ENCODE measurements around the gene PRELID3B.
"Not testable (repeated sequence)": the region's sequence is repeated elsewhere in the genome, so short reads cannot be mapped to it uniquely, and the experiment has no call there.

PRELID3B gene

GRCh38 chr20:59048681-59049030, 6.1 kb upstream of the PRELID3B start:
- DNase-seq (ENCODE audit: low read depth in 2 of 2): no peak

- DNase-seq (ENCODE audit: low read depth in 2 of 2): no peak
Measured at GRCh38 chr20:59047938-59048680, 5.5 kb upstream of the PRELID3B start.

GRCh38 chr20:59046862-59047261, 4.3 kb upstream of the PRELID3B start:
- DNase-seq (ENCODE audit: low read depth in 2 of 2): no peak

- DNase-seq (ENCODE audit: low read depth in 2 of 2): no peak
Measured at GRCh38 chr20:59044796-59045195, 2.2 kb upstream of the PRELID3B start.

- no peak for DNase-seq (ENCODE audit: low read depth in 2 of 2)
Measured at GRCh38 chr20:59044295-59044694, 1.7 kb upstream of the PRELID3B start.

GRCh38 chr20:59043698-59044097, 1.1 kb upstream of the PRELID3B start:
- no peak for DNase-seq (ENCODE audit: low read depth in 2 of 2)

GRCh38 chr20:59042796-59043631, 428 bp upstream of the PRELID3B start:
- DNase-seq (ENCODE audit: low read depth in 2 of 2): peak; percentile 86 to 89

GRCh38 chr20:59041487-59041886, 1.1 kb downstream of the PRELID3B start:
- DNase-seq (ENCODE audit: low read depth in 2 of 2): not testable (repeated sequence)

- no peak for DNase-seq (ENCODE audit: low read depth in 2 of 2)
Measured at GRCh38 chr20:59040667-59041066, 1.9 kb downstream of the PRELID3B start.

GRCh38 chr20:59039233-59039632, 3.4 kb downstream of the PRELID3B start:
- DNase-seq (ENCODE audit: low read depth in 2 of 2): no peak

- no peak for DNase-seq (ENCODE audit: low read depth in 2 of 2)
Measured at GRCh38 chr20:59037386-59037785, 5.2 kb downstream of the PRELID3B start.

- DNase-seq (ENCODE audit: low read depth in 2 of 2): no peak
Measured at GRCh38 chr20:59035381-59035780, 7.2 kb downstream of the PRELID3B start.

GRCh38 chr20:59033616-59034165, 8.9 kb downstream of the PRELID3B start:
- no peak for DNase-seq (ENCODE audit: low read depth in 2 of 2)

GRCh38 chr20:59033093-59033492, 9.5 kb downstream of the PRELID3B start:
- no peak for DNase-seq (ENCODE audit: low read depth in 2 of 2)

- DNase-seq (ENCODE audit: low read depth in 2 of 2): no peak
Measured at GRCh38 chr20:59032713-59033059, 9.9 kb downstream of the PRELID3B start.

- DNase-seq (ENCODE audit: low read depth in 2 of 2): peak; percentile 95 to 96
Measured at GRCh38 chr20:59032023-59032712, 10.4 kb downstream of the PRELID3B start, which contains the start of gene ATP5F1E. TSS of gene ATP5F1E (minus strand) at chr20:59032335. CDS start at chr20:59032251, 84 bp downstream.

- no peak for DNase-seq (ENCODE audit: low read depth in 2 of 2)
Measured at GRCh38 chr20:59031564-59032022, 11.0 kb downstream of the PRELID3B start.

- DNase-seq (ENCODE audit: low read depth in 2 of 2): no peak
Measured at GRCh38 chr20:59030911-59031563, 11.5 kb downstream of the PRELID3B start.

GRCh38 chr20:59028812-59029211, 13.8 kb downstream of the PRELID3B start:
- no peak for DNase-seq (ENCODE audit: low read depth in 2 of 2)

GRCh38 chr20:59027741-59028320, 14.8 kb downstream of the PRELID3B start:
- DNase-seq (ENCODE audit: low read depth in 2 of 2): no peak
